Glomerular endothelial cell (primary cell): ENCODE results near the gene NACC2. TPM values are rescaled to one million over a fixed set of nuclear protein-coding genes. Genes with fewer than 3 reads are reported as not detected.
"Not testable (repeated sequence)": the region's sequence is repeated elsewhere in the genome, so short reads cannot be mapped to it uniquely, and the experiment has no call there.

Source experiments
- DNase-seq: peaks from one replicate; pipeline ENCODE4 v3.0.0-alpha.2; 2011; ENCODE audit warnings: low read depth, low spot score; ENCODE audit errors: extremely low read depth
- total RNA-seq: library from RNA; depleted of rRNA; stranded (reverse); fragments of >200 nt; gene quantifications from 2 replicates; pipeline ENCODE4 v1.2.3, GENCODE V29; 2015

Gene NACC2
- total RNA-seq, 1 donor from 2014 or later, result 41.5 TPM

GRCh38 chr9:136048560-136049411, 46.3 kb downstream of the NACC2 start:
- DNase-seq, result no peak

DNA sequence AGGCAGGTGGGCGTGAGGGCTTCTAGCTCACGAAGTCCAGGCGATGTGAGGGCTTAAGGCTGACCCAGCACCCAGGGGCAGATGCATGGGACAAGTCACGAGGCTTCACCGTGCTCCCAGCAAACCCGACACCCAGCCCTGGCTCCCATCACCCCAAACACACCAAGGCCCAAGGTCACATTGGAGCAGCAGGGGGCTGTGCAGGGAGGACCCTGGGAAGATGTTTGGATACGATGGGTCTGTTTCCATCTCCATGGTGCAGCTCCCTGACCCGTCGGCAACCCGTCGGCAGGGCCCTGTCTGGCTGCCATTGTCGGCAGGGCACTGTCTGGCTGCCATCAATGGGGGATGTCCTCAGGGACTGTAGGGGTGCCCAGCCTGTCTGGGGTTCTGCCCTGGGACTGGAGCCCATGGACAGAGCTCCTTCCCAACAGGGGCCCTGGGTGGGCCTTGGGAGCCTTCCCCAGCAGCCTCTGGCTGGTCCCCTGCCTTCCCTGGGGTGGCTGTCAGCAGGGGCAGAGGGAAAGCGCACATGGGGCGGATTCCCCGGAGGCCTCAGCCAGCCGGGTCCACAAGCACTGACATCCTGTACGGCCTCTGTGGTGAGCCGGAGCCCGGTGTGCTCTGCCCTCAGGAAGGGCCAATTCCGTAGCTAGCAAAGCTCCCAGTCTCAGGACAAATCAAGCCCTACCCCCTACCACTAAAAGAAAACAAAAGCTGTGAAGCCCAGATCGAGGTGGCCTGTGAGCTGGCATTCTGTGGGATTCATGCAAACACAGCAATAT, 47.1 kb downstream of the NACC2 start:
- DNase-seq, result no peak

- no peak for DNase-seq
Measured at GRCh38 chr9:136047076-136047774, 47.9 kb downstream of the NACC2 start.

GRCh38 chr9:136046554-136046920, 48.6 kb downstream of the NACC2 start:
- DNase-seq, result no peak

GRCh38 chr9:136045595-136046553, 49.2 kb downstream of the NACC2 start:
- no peak for DNase-seq

- no peak for DNase-seq
Measured at GRCh38 chr9:136044971-136045594, 50.0 kb downstream of the NACC2 start.

DNA sequence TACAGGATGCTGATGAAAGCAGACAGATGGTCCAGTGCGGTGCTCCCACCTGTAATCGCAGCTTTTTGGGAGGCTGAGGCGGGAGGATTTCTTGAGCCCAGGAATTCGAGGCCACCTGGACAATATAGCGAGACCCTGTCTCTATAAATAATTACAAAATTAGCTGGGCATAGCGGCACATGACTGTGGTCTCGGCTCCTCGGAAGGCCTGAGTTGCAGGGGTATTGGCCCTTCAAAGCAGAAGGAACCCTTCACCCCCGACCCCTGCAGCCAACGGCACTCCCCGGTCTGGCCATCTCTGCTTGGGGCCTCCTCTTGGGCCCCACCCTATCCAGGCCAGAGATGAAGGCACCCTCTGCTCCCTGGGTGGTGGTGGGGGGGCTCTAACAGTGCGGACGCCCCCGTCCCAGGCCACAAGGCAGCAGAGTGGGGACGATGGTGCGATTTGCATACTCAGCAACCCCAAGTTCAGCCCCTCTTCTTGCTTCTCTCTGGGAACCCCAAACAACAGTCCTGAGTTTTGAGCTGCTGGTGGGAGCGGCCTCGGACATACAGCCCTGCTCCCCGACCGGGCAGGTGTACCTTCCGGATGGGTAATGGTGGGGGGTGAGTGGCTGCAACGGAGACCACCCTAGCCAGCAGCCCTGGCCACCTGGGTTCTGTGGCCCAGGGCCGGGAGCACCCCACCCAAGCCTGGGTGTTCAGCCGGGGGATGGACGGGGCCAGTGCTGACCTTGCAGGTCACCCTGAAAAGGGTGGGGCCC, 50.7 kb downstream of the NACC2 start:
- DNase-seq, result no peak

- no peak for DNase-seq
Measured at GRCh38 chr9:136043441-136043991, 51.6 kb downstream of the NACC2 start.

DNA sequence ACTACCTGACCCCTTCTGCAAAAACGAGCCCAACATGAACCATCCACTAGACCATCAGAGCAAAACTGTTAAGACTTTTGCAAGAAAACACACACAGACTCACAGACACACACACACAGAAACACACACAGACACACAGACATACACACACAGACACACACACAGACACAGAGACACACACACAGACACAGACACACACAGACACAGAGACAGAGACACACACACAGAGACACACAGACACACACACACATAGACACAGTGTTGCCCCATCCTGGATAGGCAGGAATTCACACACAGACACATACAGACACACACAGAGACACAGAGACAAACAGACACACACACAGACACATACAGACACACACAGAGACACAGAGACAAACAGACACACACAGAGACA, 52.5 kb downstream of the NACC2 start:
- DNase-seq, result no peak

DNA sequence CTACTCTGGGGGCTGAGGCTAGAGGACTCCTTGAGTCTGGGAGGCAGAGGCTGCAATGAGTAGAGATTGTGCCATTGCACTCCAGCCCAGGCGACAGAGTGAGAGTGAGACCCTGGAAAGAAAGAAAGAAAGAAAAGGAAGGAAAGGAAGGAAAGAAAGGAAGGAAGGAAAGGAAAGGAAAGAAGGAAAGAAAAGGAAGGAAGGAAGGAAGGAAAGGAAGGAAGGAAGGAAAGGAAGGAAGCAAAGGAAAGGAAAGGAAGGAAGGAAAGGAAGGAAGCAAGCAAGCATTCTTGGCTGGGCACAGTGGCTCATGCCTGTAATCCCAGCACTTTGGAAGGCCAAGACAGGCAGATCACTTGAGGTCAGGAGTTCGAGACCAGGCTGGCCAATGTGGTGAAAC, 54.2 kb downstream of the NACC2 start:
- DNase-seq, result not testable (repeated sequence)

- no peak for DNase-seq
Measured at GRCh38 chr9:136039488-136039887, 55.6 kb downstream of the NACC2 start.

DNA sequence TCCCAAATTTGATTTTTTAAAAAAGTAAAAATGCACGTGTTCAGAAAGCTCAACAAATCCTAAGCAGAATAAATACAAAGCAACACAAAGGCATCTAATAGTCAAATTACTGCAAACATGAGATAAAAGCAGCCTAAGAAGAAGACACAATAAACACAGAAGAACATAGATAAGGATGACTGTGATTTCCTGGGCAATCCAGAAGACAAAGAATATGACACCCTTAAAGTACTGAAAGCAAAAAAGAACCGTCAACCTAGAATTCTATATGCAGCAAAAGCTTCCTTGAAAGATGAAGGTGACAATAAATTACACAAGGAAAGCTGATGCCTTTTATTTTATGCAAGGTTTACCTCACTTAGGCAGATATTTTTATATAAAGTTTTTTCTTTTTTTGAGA, 58.2 kb downstream of the NACC2 start:
- no peak for DNase-seq

- DNase-seq, result no peak
Measured at GRCh38 chr9:136036050-136036449, 59.0 kb downstream of the NACC2 start.

DNA sequence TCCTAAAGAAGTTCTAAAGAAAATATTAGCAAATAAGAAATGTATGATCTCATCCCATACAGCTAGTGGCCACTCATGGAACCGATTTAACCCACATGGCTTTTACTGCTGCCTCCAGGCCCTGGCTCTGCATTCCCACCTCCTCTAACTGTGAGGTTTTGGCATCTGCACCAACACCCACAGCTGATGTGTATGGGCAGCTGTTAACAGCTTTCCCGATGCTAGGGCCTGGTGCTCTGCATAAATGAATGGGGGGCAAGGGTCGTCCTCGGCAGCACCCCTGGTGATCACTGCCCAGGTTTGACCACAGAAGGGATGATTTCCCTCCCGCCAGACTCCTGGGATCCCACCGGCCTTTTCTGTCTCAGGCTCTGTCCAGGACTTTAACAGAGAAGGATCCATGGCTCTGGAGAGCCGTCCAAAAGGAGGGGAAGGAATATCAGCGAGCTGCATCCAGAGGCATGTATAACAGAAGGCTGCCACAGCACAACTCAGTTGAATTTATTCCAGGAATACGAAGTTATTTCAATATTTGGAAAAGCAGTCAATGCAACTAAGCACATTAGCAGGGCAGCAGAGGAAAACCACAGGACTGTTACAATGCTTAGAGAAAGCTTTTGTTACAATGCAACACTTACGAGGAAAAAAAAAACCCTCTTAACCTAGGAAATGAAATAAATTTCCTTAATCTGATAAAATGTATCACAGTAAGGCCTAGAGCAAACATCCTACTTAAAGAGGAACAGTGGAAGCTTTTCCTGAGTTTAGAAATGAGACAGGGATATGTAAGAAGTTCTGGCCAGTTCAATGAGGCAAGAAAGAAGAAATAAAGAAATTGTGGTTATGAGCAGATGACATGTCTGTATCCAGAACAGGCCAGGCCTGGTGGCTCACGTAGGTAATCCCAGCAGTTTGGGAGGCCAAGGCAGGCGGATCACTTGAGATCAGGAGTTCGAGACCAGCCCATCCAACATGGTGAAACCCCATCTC, 63.1 kb downstream of the NACC2 start:
- DNase-seq, result no peak

DNA sequence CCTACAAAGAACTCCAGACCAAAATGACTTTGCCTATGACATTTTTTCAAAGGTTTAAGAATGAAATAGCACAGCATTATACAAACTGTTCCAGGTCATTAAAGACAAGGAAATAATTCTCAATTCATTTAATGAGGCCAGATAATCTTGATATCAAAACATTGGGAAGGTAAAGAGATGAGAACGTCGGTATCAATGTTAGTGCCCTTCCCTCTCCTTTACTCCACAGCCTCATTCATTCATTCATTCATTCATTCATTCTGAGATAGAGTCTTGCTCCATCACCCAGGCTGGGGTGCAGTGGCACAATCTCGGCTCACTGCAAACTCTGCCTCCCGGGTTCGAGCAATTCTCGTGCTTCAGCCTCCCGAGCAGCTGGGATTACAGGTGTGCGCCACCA, 64.0 kb downstream of the NACC2 start:
- no peak for DNase-seq

- DNase-seq, result no peak
Measured at GRCh38 chr9:136029556-136029955, 65.5 kb downstream of the NACC2 start.

- DNase-seq, result no peak
Measured at GRCh38 chr9:136028760-136029470, 66.2 kb downstream of the NACC2 start.
